Pancreas (tissue), 10 donors: ENCODE results near the gene KIAA0040. TPM values are rescaled to one million over a fixed set of nuclear protein-coding genes. Genes with fewer than 3 reads are reported as not detected.

Experiments used
- ATAC-seq, 4 donors: fragments of 200-7000 bp; cut with Tn5 transposase; one replicate each; pipeline versions ENCODE4 v1.8.0 to v1.9.1; 2020; ENCODE audit warnings: mild to moderate bottlenecking in 4 of 4, moderate library complexity in 4 of 4
- DNase-seq, 6 donors: peaks; one replicate each; pipeline ENCODE4 v3.0.0-alpha.2; 2020
- FAIRE-seq: peaks from 2 replicates; lab custom pipeline; 2012; peaks lifted over from hg19 to GRCh38; lab: Jason Lieb, UNC
- H3K27ac ChIP-seq, 4 donors: fragments of 200-600 bp; sonication (generic); 1 replicate in 3 of 4; 2 replicates in 1 of 4; pipeline versions ENCODE4 v1.5.0 to v1.8.0; 2020
- H3K27me3 ChIP-seq, 4 donors: fragments of 200-600 bp; one replicate each; pipeline ENCODE4 v1.8.0; 2021
- H3K36me3 ChIP-seq, 3 donors: fragments of 200-600 bp; sonication (generic) in 1 of 3; one replicate each; pipeline versions ENCODE4 v1.5.0 to v1.8.0; 2020 to 2021
- H3K4me1 ChIP-seq, 3 donors: fragments of 200-600 bp; one replicate each; pipeline ENCODE4 v1.8.0; 2021
- H3K4me3 ChIP-seq, 4 donors: fragments of 200-600 bp; sonication (generic) in 2 of 4; one replicate each; pipeline versions ENCODE4 v1.5.0 to v1.8.0; 2020 to 2021
- H3K9me3 ChIP-seq, 4 donors: fragments of 200-600 bp; one replicate each; pipeline ENCODE4 v1.8.0; 2021
- WGBS, 2 donors: extraction: QIAGEN DNeasy Blood & Tissue Kit; methylation state at CpG; one replicate each; pipeline ENCODE4 v1.1.7; 2013; 5-methylcytosine and 5-hydroxymethylcytosine counted together
- intact Hi-C, 3 donors: fragments of 100-400 bp; cut with DNase I; formaldehyde crosslinking; loops; one replicate each; pipeline versions ENCODE4 v1.11.1 to v1.14.2; 2022
- polyA plus RNA-seq, 2 donors: library from polyadenylated mRNA; stranded (reverse); fragments of 200-250 nt; gene quantifications; one replicate each; pipeline ENCODE4 v1.2.3, GENCODE V29; 2013
- total RNA-seq, 6 donors: library from RNA; stranded (reverse); fragmentation: NEBNext Ultra II Directional in 4 of 6; extraction: Animal tissue kit (Norgen Biotek cat#: 25700) in 4 of 6; gene quantifications; one replicate each; pipeline versions ENCODE4 v1.2.1 to v1.2.4, GENCODE V29; 2021 to 2023
- TF ChIP-seq, protein P1 (sequence below), 4 donors: fragments of 200-600 bp; sonication (generic) in 3 of 4; IDR thresholded peaks; one replicate each; pipeline versions ENCODE4 v1.5.0 to v1.8.0; 2021; ENCODE audit warnings: antibody characterized with exemption in 4 of 4
- donor health status: healthy with polysubstance abuse.
- donor health status: DM: no; HTN: no; CAD: no; lungs with moderate emphysema.
- donor health status: DM: no; HTN: no; CAD: no.
- donor health status: control.
- donor health status: control.
- donor health status: Bipolar disorder and iron deficiency.
- donor health status: DM: yes; HTN: yes; CAD: no.
- donor health status: DM: no; HTN: no; CAD: no.
- donor health status: DM: no; HTN: no; CAD: no.
- donor health status: DM: yes; HTN: yes; CAD: no.

The KIAA0040 gene
- total and polyA plus RNA-seq, 8 donors: 8.4 to 34.2 (median 15.9) TPM

GRCh38 chr1:175137369-175137768 is 55.2 kb downstream of the KIAA0040 start:
- FAIRE-seq (no peak), DNase-seq (no peak), ATAC-seq (no peak)
- Histone ChIP-seq H3K27ac (no peak overlapping the region), H3K36me3 (no peaks in the 10 kb centered on the region), H3K9me3 (no peaks in the 10 kb centered on the region), H3K4me3 (no peak overlapping the region), H3K4me1 (no peaks in the 10 kb centered on the region), H3K27me3 (no peaks in the 10 kb centered on the region)
- 89 to 92% methylated on average over 1 of the region's 1 CpG for WGBS, 2 donors
- TF ChIP-seq, protein P1, sequence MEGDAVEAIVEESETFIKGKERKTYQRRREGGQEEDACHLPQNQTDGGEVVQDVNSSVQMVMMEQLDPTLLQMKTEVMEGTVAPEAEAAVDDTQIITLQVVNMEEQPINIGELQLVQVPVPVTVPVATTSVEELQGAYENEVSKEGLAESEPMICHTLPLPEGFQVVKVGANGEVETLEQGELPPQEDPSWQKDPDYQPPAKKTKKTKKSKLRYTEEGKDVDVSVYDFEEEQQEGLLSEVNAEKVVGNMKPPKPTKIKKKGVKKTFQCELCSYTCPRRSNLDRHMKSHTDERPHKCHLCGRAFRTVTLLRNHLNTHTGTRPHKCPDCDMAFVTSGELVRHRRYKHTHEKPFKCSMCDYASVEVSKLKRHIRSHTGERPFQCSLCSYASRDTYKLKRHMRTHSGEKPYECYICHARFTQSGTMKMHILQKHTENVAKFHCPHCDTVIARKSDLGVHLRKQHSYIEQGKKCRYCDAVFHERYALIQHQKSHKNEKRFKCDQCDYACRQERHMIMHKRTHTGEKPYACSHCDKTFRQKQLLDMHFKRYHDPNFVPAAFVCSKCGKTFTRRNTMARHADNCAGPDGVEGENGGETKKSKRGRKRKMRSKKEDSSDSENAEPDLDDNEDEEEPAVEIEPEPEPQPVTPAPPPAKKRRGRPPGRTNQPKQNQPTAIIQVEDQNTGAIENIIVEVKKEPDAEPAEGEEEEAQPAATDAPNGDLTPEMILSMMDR (IDR thresholded peaks at IDR 0.05): no peak
- intact Hi-C loops: no loop called here

DNA sequence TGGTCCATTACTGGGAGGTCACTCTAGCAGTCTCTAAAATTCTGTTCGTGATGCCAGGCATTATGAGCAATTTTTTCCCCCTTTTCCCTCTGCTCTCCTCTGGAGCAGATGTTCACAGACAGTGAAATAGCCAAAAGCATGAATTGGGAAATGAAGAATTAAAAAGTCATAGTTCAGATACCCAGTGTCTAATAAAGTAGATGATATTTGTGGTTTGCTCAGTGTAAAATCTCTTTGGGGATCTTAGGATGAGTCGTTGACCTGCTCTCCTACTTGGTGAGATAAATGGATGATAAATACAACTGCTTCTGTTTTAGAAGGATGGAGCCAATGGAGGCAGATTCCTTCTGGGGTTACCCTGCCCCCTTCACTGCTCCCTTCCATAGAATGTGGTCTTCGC is 56.3 kb downstream of the KIAA0040 start:
- H3K27me3 ChIP-seq: no peaks in the 10 kb centered on the region
- no peak overlapping the region for H3K4me3 ChIP-seq
- WGBS, 2 donors: 73 to 82% methylated on average over 3 of the region's 3 CpGs
- no peak for FAIRE-seq
- no peak for DNase-seq
- ATAC-seq: no peak
- H3K4me1 ChIP-seq: no peaks in the 10 kb centered on the region
- H3K9me3 ChIP-seq: no peaks in the 10 kb centered on the region
- TF ChIP-seq, protein P1 (IDR thresholded peaks at IDR 0.05): no peak
- intact Hi-C loops: no loop called here
- no peaks in the 10 kb centered on the region for H3K36me3 ChIP-seq
- no peak overlapping the region for H3K27ac ChIP-seq

- Histone ChIP-seq H3K27ac (no peak overlapping the region), H3K27me3 (no peaks in the 10 kb centered on the region), H3K4me3 (no peak overlapping the region), H3K36me3 (no peaks in the 10 kb centered on the region), H3K9me3 (no peaks in the 10 kb centered on the region), H3K4me1 (no peaks in the 10 kb centered on the region)
- FAIRE-seq (no peak), ATAC-seq (no peak), DNase-seq (no peak)
- WGBS, 2 donors: 57 to 69% methylated on average over 1 of the region's 1 CpG
- intact Hi-C loops: no loop called here
- TF ChIP-seq, protein P1 (IDR thresholded peaks at IDR 0.05): no peak
These were observed 58.1 kb downstream of the KIAA0040 start for GRCh38 chr1:175134500-175134899.

GRCh38 chr1:175133673-175134435 is 58.7 kb downstream of the KIAA0040 start:
- TF ChIP-seq, protein P1 (IDR thresholded peaks at IDR 0.05): no peak
- no peak overlapping the region for H3K4me3 ChIP-seq
- no peaks in the 10 kb centered on the region for H3K4me1 ChIP-seq
- no peaks in the 10 kb centered on the region for H3K9me3 ChIP-seq
- H3K36me3 ChIP-seq: no peaks in the 10 kb centered on the region
- no peak overlapping the region for H3K27ac ChIP-seq
- 78 to 85% methylated on average over 6 of the region's 6 CpGs for WGBS, 2 donors
- no peak for DNase-seq
- peak in 1 of 4 donors; percentile 27 for ATAC-seq
- no peaks in the 10 kb centered on the region for H3K27me3 ChIP-seq
- intact Hi-C loops: no loop called here
- no peak for FAIRE-seq

- no peak for DNase-seq
- Histone ChIP-seq H3K9me3 (no peaks in the 10 kb centered on the region), H3K36me3 (no peaks in the 10 kb centered on the region), H3K27me3 (no peaks in the 10 kb centered on the region), H3K4me1 (no peaks in the 10 kb centered on the region), H3K27ac (no peak overlapping the region), H3K4me3 (no peak overlapping the region)
- ATAC-seq: peak in 1 of 4 donors; percentile 42
- FAIRE-seq: no peak
- TF ChIP-seq, protein P1 (IDR thresholded peaks at IDR 0.05): no peak
- intact Hi-C loops: no loop called here
- 64 to 96% methylated on average over 1 of the region's 1 CpG for WGBS, 2 donors
These were observed 60.1 kb downstream of the KIAA0040 start for GRCh38 chr1:175132436-175132835.
